ENCODE measurements around the gene ARHGAP15.

Gene ARHGAP15

DNA sequence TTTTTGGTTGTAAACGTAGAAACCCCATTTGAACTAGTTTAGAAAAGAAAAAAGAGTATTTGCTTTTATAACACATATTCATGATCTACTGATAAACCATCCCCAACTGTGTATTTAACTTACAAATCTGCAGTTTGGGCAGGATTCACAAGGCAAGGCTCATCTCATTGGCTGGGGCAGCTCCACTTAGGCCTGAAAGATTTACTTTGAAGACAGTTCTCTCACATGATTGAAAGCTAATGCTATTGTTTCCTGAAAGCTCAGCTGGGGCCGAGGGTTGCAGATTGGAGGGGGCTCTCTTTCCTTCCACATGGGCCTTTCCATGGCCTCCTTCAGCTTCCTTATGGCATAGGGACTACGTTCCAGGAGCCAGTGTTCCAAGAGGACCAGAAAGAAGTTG lies 47.4 kb downstream of the ARHGAP15 start:
- DNase-seq = no peak

DNA sequence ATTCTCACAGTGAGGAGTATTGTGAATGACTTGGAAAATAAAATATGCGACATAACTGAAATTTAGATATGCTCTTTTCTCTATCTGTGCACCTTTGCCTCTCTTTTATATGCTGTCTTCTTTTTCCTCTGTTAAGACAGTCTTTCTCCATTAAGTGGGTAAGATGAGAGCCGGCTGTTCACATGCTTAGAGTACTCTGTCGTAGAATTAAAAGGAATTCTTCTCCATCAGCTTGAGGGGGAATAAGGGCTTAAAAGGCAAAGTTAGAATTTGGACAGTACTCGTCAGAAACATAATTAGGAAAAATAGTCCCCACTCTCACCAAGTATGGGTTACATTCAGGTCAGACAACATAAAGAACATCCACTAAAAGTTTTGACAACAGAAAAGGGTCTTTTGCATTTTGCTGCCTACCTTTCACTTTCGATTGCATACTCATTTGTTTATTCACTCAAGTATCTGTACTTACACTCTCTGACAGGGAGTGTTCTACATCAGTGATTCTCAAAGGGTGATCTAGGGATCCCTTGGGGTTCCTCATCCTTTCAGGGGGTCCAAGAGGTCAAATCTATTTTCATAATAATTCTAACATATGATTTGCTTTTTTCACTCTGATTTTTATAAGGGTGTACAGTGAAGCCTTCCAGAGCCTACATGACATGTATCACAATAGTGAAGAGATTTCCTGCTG lies 48.0 kb downstream of the ARHGAP15 start:
- peak; percentile 30 for DNase-seq

GRCh38 chr2:143181494-143181893 lies 52.3 kb downstream of the ARHGAP15 start:
- DNase-seq = no peak

GRCh38 chr2:143182649-143183048 lies 53.4 kb downstream of the ARHGAP15 start:
- DNase-seq = no peak

DNA sequence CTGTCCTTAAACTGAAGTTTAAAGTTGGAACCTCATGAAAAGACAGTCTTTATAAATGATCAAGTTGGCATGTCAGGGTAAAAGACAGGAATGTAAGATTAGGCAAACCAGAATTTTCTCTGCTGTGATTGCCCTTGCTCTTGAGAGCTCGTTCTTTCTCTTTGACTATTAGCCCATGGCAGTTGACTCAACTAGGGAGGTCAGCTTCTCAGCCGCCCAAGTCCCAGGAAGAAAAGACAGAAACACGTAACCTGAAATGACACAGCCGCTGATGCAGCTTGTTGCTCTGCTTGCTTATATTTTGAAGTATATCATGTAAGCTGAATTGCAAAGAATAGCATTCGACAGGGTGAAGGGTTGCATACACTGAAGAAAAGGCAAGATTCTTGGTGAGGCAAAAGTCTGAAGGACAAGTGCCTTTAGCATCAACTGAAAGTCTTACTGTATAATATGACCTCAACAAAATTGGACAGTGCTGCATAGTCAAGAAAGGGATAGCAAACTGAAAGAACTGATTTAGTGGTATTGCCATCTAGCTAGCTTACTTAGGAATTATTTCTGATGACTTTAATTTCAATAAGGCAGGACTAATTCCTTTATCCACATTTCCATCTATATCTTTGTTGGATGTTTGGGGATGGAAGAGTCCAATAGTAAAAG lies 54.7 kb downstream of the ARHGAP15 start:
- DNase-seq = no peak

DNA sequence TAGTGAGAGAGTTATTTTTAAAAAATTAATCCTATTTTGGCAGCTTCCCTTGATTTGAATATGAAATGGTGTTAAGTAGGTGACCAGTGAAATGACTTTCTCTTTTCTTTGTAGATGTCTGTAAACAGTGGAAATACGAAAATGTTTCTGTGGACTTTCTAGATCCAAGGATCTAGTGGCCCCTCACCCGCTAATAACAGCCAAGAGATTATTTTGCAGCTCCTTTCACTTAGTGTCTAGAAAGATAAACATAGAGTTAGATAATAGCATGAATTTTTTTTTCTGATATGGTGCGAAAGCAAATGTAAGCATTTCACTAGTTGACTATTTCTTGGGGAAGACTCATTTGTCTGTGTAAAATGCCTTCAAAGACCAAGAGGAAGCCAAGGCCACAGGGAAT lies 57.7 kb downstream of the ARHGAP15 start:
- DNase-seq = no peak

DNA sequence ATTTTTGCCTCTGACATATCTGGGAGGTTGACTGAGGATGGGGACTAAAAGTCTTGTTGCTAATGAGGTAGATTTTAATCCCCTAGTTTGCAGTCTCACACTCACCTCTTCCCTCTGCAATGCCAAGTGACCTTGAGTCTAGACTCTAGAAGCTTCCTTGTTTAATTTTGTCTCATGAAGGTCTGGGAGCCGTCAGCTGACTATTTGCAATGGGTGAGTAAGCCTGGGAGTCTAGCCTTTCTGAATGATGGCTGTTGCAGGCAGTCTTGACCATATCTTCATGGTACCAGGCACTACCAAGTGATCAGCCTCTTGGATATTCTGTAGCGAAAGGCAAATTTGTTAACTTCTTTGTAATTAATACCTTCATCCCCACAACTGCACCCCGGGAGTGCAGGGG lies 61.2 kb downstream of the ARHGAP15 start:
- no peak for DNase-seq

- DNase-seq = no peak
Observed at GRCh38 chr2:143192106-143192505, 62.9 kb downstream of the ARHGAP15 start.

DNA sequence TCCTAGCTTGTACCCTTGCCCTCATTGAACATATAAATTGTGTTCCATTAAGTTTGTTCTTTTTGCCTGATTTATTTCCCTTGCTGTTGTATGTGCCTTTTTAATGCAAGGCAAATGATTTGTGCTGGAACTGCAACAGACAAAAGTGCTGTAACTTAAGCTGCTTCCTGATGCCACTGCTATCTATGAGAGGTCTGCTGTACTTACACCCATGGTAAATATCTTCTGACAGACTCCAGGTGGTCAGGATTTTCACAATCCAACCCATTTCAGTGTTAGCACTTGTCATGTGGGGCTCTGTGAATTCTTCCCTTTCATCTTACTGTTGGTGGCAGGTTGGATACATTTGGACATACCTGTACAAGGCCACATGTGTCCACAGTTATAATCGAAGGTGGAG lies 63.5 kb downstream of the ARHGAP15 start:
- no peak for DNase-seq

DNA sequence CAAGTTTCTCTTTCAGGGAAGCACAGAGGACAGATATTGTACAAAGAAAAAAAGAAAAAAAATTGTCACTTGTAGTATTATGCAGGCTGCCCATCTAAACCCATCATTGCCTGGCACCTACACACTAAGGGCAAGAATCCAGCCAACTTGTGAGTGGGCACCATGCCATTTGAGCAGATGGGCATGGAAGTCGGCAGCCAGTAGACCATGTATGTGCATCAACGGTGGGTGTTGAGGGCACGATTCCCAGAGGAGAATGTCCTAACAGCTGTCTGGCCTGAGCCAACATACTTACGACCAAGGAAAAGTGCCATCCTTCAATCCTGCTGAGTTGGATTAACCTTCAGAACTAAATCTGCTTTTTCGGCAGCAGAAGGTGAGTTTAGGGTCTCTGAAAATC lies 63.9 kb downstream of the ARHGAP15 start:
- DNase-seq = no peak

GRCh38 chr2:143195511-143195910 lies 66.3 kb downstream of the ARHGAP15 start:
- DNase-seq = no peak

DNA sequence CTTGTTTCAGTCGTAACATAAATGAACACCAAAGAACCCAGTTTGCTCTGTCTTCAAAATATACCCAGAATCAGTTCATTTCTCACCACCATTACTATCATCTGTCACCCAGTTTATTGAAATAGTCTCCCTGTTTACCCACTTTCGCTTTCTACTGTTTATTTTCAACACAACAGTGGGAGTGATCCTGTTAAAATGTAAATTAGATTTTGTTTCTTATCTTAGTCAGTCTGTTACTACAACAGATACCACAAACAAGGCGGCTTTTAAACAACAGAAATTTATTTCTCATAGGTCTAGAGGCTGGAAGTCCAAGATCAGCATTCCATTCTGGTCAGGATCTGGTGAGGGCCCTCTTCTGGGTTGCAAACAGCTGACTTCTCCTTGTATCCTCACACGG lies 74.8 kb downstream of the ARHGAP15 start:
- no peak for DNase-seq

DNA sequence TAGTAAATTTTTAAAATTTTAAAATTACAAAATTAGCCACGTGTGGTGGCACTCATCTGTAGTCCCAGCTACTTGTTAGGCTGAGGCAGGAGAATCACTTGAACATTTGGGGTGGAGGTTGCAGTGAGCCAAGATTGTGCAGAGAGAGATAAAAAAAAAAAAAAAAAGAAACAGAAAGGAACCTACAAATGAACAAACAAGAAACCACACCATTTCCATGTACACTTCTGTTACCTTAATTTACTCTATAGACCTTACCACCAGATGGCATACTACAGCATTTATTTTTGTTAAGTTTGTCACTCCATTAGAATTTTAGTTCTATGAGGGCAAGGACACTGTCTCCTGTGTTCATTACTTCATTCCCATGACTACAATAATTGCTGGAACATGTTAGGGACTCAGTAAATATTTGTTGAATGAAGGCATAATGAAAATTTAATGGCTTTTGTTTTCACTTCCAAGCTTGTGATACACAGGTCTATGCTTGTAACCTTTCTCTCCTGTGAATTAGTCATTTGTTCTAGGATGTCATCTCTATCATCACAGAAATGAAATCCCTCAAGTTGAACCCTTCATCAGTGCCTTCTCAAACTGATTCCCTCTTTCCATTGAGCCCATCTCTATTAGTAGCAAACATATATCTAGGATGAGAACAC lies 76.0 kb downstream of the ARHGAP15 start:
- DNase-seq = peak; percentile 7

GRCh38 chr2:143209570-143210445 lies 80.6 kb downstream of the ARHGAP15 start:
- DNase-seq = no peak

DNA sequence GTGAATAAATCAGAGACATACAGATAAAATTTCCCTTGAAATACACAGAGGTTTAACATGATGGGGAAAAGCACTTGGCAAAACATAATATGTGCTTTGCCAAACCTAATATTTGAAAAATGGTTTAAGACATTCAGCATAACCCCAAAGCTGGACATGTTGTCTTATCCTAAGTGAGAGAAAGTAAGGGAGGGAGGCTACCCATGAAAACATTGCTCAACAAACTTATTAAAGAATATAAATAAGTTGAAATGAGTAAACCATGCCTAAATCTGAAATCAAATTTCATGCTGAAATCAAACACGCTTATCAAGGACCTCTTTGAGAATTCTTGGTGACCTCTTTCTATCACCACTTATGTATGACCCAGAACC lies 81.2 kb downstream of the ARHGAP15 start:
- no peak for DNase-seq

- no peak for DNase-seq
Observed at GRCh38 chr2:143217512-143218115, 88.4 kb downstream of the ARHGAP15 start.

DNA sequence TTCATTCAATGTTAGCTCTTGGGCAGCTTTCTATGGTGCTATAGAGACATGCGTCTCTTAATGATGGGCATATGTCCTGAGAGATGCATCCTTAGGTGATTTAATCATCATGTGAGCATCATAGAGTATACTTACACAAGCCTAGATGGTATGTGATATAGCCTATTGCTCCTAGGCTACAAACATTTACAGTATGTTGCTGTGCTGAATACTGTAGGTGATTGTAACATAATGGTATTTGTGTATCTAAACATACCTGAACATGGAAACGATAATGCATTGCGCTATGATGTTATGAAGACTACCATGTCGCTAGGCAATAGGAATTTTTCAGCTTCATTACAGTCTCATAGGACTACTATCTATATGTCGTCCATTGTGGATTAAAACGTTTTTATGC lies 89.4 kb downstream of the ARHGAP15 start:
- no peak for DNase-seq

- DNase-seq = peak; percentile 71
Observed at GRCh38 chr2:143219266-143219665, 90.0 kb downstream of the ARHGAP15 start.

- no peak for DNase-seq
Observed at GRCh38 chr2:143223556-143223955, 94.3 kb downstream of the ARHGAP15 start.

GRCh38 chr2:143225931-143226330 lies 96.7 kb downstream of the ARHGAP15 start:
- no peak for DNase-seq

- DNase-seq = no peak
Observed at GRCh38 chr2:143226714-143227541, 97.7 kb downstream of the ARHGAP15 start.

DNA sequence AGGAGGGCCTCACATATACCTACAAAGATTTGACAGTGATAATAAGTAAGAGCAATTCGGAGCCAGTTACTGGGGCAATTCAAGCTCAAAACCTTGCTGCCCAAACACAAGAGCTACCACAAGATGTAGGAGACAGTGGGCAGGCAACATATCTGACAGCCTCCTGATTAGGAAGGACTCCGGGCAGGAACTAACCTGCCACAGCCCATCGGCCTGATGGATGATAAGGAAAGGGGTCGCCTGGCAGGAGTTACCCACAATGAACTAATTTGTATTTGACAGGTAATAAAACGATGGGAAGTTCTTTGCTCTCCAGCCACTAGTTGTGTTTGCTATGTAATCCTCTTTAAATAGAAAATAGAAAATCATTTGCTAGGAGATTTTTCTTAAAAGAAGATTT lies 100.2 kb downstream of the ARHGAP15 start:
- no peak for DNase-seq

Data from NCI-H510A treated with DMSO at 0.1 percent for 48 hours (cell line).